ENCODE data around the gene CAMK1D.

Gene CAMK1D

DNA sequence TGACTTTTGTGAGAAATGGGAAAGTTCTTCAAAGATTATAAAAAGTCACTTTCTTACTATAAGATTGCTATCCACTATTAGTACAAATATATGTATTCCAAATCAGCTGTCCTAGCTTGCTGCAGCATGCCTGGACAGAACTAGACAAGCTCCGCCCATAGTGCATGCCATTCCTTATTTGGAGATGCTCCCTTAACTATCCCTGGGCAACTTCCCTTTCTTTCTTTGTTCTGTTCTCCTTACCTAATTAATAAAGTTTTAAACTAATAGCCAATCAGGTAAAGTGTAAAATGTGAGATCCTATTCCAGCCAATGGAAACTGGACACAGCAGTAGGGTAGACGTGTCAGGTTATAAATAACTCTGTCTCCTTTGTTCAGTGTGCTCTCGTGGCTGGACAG lies 281.9 kb downstream of the CAMK1D start:
- no peak for DNase-seq (ENCODE audit: low spot score)

DNA sequence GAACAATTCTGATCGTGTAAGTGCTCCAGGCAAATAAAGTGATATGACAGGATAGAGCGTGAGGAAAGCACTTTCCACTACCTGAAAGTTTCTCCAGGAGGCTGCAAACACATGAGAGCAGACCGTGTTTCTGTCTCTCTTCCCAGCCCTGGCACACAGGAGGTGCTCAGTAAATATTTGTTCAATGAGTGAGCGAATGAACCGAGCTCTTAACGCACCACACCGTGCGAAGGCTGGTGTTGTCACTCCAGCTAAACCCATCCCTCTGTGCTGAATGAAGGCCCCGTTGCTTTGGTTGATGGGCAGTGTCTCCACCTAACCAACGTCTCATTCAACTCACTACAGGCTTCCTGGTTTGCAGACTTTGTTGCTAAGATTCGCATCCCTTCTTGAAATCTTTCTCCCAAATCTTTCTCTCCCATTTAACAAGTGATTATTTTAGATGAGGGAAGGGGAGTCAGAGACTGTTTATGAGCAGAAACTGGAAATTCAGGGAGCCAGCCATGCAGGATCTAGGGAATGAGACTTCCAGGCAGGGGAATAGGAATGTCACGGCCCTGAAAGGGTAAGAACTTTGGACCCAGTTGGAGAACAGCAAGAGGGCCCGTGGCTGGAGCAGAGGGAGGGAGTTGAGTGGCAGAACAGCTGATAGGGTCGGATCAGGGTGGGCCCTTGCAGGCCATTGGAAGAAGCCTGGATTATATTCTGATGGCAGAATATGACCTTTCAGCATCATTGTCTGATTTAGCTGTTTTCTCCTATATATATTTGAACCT lies 282.6 kb downstream of the CAMK1D start:
- DNase-seq (ENCODE audit: low spot score): no peak

GRCh38 chr10:12633776-12634620 lies 284.7 kb downstream of the CAMK1D start:
- DNase-seq (ENCODE audit: low spot score): no peak

GRCh38 chr10:12634621-12634931 lies 285.2 kb downstream of the CAMK1D start:
- no peak for DNase-seq (ENCODE audit: low spot score)

DNA sequence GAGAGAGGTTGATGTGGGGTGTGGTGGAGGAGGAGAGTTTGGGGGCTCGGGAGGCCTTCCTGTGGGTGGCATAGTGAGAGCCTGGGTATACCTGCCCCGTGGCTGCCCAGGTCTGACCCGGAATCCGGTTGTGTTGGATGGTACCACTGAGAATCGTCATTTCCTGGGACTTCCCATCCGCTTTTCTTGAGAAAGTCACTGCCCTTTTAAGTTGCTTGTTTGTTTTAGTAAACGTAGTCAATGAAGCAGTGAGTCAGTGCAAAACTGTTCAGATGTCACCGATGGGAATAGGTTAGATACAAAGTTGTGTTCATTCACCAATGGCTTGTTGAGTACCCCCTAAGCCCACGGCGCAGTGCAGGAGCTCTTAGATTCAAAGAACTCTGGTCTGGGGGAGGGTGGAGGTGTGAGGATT lies 285.8 kb downstream of the CAMK1D start:
- DNase-seq (ENCODE audit: low spot score): peak; percentile 6

DNA sequence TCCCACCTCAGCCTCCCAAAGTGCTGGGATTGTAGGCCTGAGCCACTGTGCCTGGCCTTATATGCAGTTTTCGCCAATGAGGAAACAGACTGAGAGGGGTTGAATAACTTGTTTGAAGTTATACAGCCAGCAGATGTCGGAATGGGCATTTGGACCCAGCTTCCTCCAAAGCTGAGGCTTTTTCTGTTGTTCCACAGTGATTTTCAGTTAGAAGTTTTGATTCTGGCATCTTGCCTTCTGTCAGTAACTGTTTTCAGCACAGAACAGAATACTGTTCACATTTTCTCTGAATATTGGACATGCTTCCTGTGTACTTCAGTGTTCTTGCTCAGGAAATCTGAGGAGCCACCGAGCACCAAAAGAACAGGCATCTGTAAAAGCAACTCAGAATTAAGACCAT lies 287.2 kb downstream of the CAMK1D start:
- no peak for DNase-seq (ENCODE audit: low spot score)

DNA sequence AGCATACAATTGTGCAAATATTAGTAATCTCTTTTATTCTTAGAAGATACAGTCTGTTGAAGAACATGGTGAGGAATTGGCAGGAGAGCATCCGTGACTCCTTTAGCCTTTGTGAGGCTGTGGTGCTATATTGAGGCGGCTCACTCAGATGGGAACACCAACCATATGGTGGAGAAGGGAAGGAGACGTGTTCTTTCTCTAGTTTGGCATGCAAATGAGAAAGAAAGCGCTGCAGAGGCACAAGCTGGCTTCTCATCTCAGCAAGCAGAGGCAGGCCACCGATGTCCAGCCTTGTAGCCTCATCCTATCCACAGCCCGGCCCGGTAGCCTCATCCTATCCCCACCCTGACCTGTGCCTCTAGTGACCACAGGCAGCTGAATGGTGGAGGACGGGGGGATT lies 288.3 kb downstream of the CAMK1D start:
- DNase-seq (ENCODE audit: low spot score): no peak

- DNase-seq (ENCODE audit: low spot score): no peak
Measured at GRCh38 chr10:12638103-12638502, 288.8 kb downstream of the CAMK1D start.

DNA sequence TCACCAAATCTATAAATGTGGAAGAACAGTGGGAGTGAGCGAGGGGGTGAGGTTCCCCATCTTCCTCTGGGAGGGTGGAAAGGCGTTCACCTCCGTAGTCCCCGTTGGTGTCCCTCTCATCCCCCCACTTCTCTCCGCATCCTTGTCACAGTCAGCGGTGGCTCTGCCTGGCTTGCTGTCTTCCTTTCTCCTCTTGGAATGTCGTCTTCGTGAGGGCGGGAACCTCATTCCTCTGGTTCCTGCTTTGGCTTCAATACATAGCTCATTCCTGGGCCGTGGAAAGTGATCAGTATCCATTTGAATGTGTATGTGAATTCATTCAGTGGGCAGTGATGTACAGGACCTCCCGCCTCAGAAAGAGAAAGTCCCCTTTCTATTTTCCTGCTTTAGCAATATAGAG lies 289.4 kb downstream of the CAMK1D start:
- no peak for DNase-seq (ENCODE audit: low spot score)

DNA sequence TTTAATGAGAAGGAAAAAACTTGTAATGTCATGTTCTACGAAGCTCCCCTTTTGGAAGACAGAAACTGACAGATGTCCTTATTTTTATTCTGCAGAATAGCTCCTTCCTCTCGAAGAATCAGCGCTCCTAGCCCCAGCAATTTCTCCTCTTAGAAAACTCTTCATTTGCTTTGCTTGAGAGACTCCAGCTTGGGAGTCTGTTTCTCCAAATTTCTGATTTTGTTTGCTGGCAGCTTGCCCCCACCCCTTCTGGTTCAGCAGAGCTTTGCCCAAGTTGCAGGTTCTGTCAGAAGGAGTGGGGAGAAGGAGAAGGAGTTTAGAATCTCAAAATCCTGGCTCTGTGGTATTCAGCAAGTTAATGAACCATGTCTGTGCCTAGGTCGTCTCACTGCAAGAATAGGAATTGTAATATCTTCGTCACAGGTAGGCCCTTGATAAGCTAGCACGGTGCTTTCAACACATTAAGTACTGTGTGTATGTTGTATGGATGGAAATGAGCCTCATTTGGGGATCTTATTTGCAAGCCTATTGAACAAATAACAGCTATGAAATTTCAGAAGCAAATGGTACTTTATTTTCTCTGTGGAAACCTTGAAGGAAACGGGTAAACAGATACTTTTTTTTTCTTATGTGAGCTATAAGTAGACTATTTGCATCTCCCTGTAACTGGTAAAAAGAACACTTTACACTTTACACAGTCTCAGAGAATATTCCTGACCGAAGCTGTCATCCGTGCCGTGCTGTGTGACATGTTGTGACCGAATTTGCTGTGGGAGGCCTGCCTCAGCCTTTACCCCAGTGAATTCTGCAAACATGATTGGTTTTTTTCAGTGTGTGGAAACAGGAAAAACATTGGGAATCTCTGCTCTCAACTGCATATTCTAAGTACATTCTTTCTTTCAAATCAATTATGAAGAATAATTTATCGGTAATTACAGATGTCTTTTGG lies 290.9 kb downstream of the CAMK1D start:
- no peak for DNase-seq (ENCODE audit: low spot score)

- DNase-seq (ENCODE audit: low spot score): no peak
Measured at GRCh38 chr10:12642036-12642435, 292.7 kb downstream of the CAMK1D start.

- no peak for DNase-seq (ENCODE audit: low spot score)
Measured at GRCh38 chr10:12643279-12643678, 293.9 kb downstream of the CAMK1D start.

DNA sequence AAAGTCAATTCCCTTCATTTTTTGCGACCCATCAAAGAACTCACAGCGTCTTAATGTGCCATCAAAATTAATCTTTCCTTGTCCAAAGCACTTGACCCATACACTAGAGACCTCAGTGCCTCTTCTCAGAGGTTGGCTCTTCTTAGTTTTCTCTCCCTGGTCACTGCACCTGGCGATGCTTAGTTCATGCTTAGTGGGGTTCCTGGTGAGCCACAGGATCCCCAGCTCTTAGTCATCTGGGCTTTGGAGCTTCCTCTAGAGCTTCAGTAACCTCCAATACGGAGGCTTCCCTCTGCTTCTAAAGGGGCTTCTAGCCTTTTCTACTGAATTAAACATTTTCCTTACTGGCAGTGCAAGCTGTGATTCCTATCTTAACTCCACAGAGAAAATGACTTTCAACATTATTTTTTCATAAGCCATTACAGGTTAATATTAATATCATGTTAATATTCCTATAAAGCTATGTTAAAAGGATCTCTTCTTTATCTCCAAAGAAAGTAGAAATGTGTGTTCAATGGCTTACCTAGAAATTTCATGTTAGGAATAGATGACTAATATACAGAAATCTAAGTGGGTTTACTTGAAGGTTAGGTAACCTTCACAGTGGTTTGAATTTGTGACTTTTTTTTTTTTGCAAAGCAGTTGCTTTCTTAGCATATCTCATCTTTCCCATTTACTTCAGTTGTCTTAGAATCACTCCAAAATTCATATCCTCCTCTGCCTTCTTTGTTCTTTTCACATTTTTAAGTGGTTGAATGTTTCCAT lies 295.2 kb downstream of the CAMK1D start:
- no peak for DNase-seq (ENCODE audit: low spot score)

GRCh38 chr10:12645449-12645848 lies 296.1 kb downstream of the CAMK1D start:
- no peak for DNase-seq (ENCODE audit: low spot score)

GRCh38 chr10:12649012-12649584 lies 299.8 kb downstream of the CAMK1D start:
- no peak for DNase-seq (ENCODE audit: low spot score)

DNA sequence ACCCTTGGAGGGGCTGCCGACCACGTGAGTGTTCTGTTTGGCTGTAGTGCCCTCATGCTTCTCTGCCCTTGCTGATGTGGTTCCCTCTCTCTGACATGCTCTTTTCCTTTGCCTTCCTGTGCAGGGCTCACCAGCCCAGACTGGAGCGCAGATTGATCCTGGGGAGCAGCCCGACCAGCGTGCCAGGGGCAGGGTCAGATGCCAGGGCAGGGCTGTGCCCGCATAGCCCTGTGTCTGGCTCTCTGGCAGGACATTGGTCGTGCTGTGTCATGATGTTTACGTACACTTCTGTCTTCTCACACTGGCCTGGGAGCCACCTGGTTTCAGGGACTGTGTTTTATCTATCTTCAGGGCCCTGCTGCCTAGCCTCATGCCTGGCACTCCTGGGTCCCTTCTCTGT lies 300.8 kb downstream of the CAMK1D start:
- no peak for DNase-seq (ENCODE audit: low spot score)

GRCh38 chr10:12650538-12651298 lies 301.4 kb downstream of the CAMK1D start:
- no peak for DNase-seq (ENCODE audit: low spot score)

DNA sequence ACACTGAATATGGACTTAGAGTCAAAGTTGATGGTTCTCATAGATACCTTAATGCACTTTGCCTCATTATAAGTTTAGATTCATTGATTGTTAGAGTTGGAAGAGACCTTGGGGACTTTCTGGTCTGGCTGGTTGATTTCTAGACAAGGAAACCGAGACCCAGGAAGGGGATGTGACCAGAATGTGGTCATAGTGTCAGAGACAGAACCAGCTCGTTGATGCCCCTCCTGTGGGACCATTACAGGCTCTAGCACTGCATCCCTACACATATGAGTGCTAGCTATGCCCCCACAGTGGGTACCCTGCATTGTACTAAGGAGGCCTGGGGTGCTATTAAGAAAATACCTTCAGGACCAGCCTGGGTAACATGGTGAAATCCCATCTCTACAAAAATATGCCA lies 306.6 kb downstream of the CAMK1D start:
- no peak for DNase-seq (ENCODE audit: low spot score)

- DNase-seq (ENCODE audit: low spot score): peak; percentile 59
Measured at GRCh38 chr10:12656518-12657142, 307.3 kb downstream of the CAMK1D start.

- DNase-seq (ENCODE audit: low spot score): no peak
Measured at GRCh38 chr10:12657489-12657888, 308.1 kb downstream of the CAMK1D start.

Measured in CD4-positive, alpha-beta T cell treated with Interleukin-15 for 4 hours (primary cell).